Thyroid gland (tissue), 4 donors: ENCODE data around the gene TGFB1.

Experiments used
- CTCF ChIP-seq, 6 experiments: fragments of 200-600 bp in 3 of 6; fragments of 450-650 bp in 3 of 6; sonication (generic) in 3 of 6; IDR thresholded peaks; one replicate each; pipeline ENCODE4 v1.5.1; 2016 to 2019; ENCODE audit warnings: antibody characterized with exemption in 6 of 6, mild to moderate bottlenecking in 2 of 6, inconsistent platforms in 1 of 6, moderate library complexity in 1 of 6
- POLR2A ChIP-seq, 2 donors: fragments of 450-650 bp; IDR thresholded peaks; one replicate each; pipeline ENCODE4 v1.6.1; 2017; ENCODE audit warnings: antibody characterized with exemption in 2 of 2, mild to moderate bottlenecking in 2 of 2, moderate library complexity in 1 of 2

DNA sequence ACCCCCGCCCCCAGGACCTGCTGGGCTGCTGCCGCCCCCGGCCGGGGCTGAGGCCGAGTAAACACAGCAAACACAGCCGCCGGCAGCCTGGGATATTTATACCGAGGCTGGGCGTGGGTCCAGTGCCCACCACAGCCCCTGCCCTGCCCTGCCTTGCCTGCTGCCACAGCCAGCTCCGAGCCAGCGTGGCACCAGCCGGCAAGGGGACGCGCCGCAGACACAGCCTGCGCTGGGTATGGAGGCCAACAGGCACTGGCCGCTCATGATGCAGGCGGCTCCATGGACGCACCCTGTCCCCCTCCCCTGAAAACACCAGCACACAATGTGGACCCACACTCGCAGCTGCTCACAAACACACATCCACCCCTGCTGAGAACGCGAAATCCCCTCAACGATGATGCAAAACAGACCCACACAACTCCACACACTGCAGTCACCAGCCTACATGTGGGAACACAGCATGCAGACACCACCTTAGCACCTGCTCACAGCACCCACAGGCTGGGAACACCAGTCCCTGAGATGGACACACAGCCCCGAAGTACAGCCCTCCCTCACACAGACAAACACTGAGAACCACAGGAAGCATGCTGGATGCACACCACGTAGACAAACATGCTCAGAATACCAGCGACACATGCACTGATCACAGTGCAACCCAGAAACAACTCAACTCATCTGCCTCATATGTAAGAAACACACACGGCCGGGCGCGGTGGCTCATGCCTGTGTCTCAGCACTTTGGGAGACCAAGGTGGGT, 27.6 kb downstream of the TGFB1 start:
- no peak for TF ChIP-seq CTCF (IDR thresholded peaks at IDR 0.05)
- no peak for TF ChIP-seq POLR2A (IDR thresholded peaks at IDR 0.05)
